Cardiac fibroblast (primary cell): ENCODE measurements around the gene INTS13.

Experiments
- DNase-seq, 2 donors: peaks; one replicate each; pipeline versions ENCODE4 v3.0.0 to v3.0.0-alpha.2; 2010; ENCODE audit warnings: low read depth in 2 of 2
- H3K4me3 ChIP-seq, 2 donors: replicated peaks in 1 of 2; 1 replicate in 1 of 2; 2 replicates in 1 of 2; pipeline ENCODE4 v1.5.1; 2011; ENCODE audit warnings: low read depth in 2 of 2, low read length in 2 of 2, mild to moderate bottlenecking in 2 of 2, moderate library complexity in 1 of 2
- TF ChIP-seq, protein P1 (sequence below): IDR thresholded peaks from one replicate; pipeline ENCODE4 v1.5.1; 2011; ENCODE audit warnings: low read depth, mild to moderate bottlenecking, low read length, inconsistent platforms

INTS13 gene, protein sequence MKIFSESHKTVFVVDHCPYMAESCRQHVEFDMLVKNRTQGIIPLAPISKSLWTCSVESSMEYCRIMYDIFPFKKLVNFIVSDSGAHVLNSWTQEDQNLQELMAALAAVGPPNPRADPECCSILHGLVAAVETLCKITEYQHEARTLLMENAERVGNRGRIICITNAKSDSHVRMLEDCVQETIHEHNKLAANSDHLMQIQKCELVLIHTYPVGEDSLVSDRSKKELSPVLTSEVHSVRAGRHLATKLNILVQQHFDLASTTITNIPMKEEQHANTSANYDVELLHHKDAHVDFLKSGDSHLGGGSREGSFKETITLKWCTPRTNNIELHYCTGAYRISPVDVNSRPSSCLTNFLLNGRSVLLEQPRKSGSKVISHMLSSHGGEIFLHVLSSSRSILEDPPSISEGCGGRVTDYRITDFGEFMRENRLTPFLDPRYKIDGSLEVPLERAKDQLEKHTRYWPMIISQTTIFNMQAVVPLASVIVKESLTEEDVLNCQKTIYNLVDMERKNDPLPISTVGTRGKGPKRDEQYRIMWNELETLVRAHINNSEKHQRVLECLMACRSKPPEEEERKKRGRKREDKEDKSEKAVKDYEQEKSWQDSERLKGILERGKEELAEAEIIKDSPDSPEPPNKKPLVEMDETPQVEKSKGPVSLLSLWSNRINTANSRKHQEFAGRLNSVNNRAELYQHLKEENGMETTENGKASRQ

DNA sequence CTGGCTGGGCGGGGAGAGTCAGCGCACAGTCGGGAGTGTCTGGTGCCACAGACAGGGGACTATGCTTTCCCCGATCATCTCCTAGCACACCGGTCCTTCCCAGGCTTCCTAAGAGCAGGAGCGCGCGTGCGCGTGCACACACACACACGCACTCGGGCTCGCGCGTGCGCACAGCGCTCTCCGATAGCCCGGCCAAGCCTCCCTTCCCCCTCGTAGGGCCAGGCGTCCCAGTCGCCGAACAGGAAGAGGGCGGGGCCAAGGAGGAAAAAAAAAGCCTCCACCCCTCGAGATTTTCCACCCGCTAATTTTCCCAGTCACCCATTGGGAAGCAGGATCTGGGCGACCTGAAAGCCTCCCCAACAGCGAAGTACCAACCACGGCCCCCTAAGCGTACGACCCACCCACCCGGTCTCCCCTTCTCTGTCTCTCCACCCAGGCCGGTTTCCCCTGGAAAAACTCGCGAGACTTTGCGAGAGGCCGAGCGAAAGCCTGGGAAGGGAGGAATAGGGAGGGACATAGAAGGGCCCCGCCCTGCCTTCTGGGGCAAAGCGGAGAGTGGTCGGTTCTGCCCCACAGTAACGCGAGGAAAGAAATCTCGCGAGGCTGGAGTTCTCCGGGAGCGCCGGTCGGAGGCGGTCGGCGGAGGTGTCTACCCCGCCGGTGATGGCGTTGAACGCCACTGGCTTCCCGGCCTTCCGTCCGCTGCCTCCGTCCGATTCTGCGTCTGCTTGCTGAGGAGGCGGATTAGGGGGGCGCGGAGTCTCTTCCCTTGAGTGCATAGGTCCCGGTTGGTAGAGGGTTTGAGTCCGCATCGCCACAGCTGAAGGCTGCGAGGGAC, at the start of gene INTS13, which contains the start of gene FGFR1OP2:
INTS13 (minus strand) TSS at position 119 of the 838 bp plus-strand sequence. CDS start 1,178 bp downstream, outside the sequence.
FGFR1OP2 (plus strand) TSS at position 608 of the 838 bp plus-strand sequence. CDS start 15,689 bp downstream, outside the sequence.
- DNase-seq, result peak; percentile 99
- TF ChIP-seq, protein P1, sequence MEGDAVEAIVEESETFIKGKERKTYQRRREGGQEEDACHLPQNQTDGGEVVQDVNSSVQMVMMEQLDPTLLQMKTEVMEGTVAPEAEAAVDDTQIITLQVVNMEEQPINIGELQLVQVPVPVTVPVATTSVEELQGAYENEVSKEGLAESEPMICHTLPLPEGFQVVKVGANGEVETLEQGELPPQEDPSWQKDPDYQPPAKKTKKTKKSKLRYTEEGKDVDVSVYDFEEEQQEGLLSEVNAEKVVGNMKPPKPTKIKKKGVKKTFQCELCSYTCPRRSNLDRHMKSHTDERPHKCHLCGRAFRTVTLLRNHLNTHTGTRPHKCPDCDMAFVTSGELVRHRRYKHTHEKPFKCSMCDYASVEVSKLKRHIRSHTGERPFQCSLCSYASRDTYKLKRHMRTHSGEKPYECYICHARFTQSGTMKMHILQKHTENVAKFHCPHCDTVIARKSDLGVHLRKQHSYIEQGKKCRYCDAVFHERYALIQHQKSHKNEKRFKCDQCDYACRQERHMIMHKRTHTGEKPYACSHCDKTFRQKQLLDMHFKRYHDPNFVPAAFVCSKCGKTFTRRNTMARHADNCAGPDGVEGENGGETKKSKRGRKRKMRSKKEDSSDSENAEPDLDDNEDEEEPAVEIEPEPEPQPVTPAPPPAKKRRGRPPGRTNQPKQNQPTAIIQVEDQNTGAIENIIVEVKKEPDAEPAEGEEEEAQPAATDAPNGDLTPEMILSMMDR, result no peak
- peak within 1 kb of the TSS; percentile 96 to 99 for H3K4me3 ChIP-seq

DNA sequence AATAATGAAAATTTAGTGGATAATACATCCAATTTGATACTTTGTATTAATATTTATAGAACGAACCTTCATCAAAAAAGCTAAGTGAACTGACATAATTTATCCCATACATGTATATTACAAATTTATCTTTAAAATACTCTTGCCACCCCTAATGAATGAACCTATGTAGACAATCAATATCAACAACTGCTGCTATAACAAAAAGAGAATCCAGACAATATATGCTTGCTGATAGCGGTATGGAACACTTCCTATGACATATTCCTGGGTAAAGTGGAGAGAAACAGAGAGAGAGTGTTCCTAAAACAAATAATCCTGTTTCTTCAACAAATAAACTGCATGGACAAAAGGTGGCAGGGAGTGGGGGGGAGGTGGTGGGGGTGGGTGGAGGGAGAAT, 45.1 kb upstream of the INTS13 start:
- DNase-seq, result no peak
- TF ChIP-seq, protein P1, result no peak
- H3K4me3 ChIP-seq, result no peak overlapping the region

DNA sequence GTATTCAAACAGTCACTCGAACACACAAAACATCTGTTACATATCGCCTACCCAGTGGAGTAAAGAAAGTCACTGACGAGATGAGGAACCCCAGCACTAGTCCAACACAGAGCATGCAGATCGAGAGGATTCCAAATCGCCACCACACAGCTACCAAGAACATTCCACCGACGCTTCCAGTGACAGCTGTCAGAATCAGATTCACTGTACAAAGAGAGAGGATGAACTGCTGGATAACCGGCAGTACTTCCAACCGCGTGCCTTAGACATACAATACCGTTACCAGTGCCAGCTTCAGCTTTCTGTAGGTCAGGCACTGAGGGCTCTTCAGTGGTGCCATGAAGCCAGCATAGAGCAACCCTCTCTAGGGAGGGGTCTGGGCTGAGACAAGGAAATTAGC, 42.0 kb upstream of the INTS13 start:
- no peak for DNase-seq
- TF ChIP-seq, protein P1, result no peak
- no peak overlapping the region for H3K4me3 ChIP-seq

DNA sequence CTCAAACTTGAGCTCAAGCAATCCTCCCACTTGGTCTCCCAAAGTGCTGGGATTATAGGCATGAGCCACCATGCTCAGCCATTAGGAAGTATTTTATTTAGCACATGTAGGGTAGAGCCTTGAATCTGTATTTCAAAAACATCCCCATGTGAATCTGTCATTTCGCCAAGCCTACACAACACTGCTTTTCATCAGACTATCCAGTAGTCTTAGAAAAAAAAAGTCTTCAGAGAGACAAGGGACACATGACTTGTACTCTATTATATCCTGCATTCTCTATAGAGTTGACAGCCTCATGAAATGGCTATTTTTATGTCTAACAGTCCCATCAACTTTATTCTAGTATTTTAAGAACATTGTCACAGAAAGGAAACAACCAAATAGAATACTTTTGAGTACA, 41.0 kb upstream of the INTS13 start:
- H3K4me3 ChIP-seq, result no peak overlapping the region
- TF ChIP-seq, protein P1, result no peak
- DNase-seq, result no peak

DNA sequence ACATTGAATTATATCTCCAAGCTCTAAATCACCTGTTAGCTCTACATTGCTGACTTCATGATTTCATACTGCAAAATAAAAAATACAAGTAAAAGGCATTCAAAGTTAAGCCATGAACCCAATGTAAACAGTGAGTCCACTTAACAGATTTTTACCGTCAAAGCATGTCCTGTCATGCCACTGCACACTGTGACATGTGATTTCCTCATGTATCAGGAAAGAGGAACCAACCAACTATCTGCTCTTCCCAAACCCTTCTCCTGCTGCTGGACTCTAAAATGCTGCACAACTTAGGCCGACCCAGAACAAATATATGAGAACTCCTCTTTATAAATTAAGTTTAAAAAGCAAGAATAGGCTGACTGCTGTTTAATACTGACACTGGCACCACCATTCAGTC, 38.9 kb upstream of the INTS13 start:
- TF ChIP-seq, protein P1, result no peak
- no peak for DNase-seq
- no peak overlapping the region for H3K4me3 ChIP-seq

DNA sequence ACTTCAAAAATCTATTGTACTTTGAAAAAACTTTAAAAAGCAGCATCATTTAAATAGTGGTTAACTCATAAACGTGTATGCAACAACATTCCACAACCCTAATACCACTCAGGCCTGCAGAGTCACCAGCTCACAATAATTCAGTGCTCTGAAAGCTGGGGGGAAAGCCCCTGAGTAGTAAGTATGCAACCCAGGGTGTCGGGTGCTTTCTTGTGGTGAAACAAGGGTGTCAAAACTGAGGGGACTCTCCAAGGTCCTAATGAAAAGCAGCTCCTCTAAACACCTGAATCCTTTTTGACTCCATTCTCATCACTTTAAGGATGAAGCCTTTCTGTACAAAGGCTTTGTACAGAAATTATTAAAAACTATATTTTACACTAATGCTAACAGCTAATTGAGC, 34.2 kb upstream of the INTS13 start:
- H3K4me3 ChIP-seq, result no peak overlapping the region
- no peak for DNase-seq
- TF ChIP-seq, protein P1, result no peak
